Sigmoid colon (tissue), 7 donors: ENCODE data around the gene C1QTNF9B. TPM values are rescaled to one million over a fixed set of nuclear protein-coding genes. Genes with fewer than 3 reads are reported as not detected.

Experiments used
- DNase-seq: peaks from one replicate; pipeline ENCODE4 v3.0.0-alpha.2; 2019
- H3K27ac ChIP-seq, 4 donors: fragments of 200-600 bp; sonication (generic); one replicate each; pipeline ENCODE4 v1.5.1; 2016 to 2019; ENCODE audit warnings: mild to moderate bottlenecking in 1 of 4
- H3K27me3 ChIP-seq, 3 donors: fragments of 200-600 bp; sonication (generic); one replicate each; pipeline ENCODE4 v1.5.1; 2019; ENCODE audit warnings: mild to moderate bottlenecking in 1 of 3
- H3K36me3 ChIP-seq, 4 donors: fragments of 200-600 bp; sonication (generic); one replicate each; pipeline ENCODE4 v1.5.1; 2016 to 2019
- H3K4me1 ChIP-seq, 4 donors: fragments of 200-600 bp; sonication (generic); one replicate each; pipeline ENCODE4 v1.5.1; 2017 to 2019
- H3K4me3 ChIP-seq, 4 donors: fragments of 200-600 bp; sonication (generic); one replicate each; pipeline ENCODE4 v1.5.1; 2017 to 2019; ENCODE audit warnings: mild to moderate bottlenecking in 2 of 4, moderate library complexity in 1 of 4
- H3K9me3 ChIP-seq, 4 donors: fragments of 200-600 bp in 3 of 4; sonication (generic) in 3 of 4; one replicate each; pipeline versions ENCODE4 v1.5.1 to v1.6.1; 2013 to 2019
- EP300 ChIP-seq, 4 donors: sonication (generic); formaldehyde crosslinking; IDR thresholded peaks; one replicate each; pipeline ENCODE4 v1.6.1; 2017; ENCODE audit warnings: antibody characterized with exemption in 4 of 4
- POLR2A ChIP-seq, 2 donors: fragments of 450-650 bp; IDR thresholded peaks; one replicate each; pipeline ENCODE4 v1.6.1; 2016; ENCODE audit warnings: antibody characterized with exemption in 2 of 2, mild to moderate bottlenecking in 2 of 2, moderate library complexity in 2 of 2
- POLR2AphosphoS5 ChIP-seq, 4 donors: sonication (generic); formaldehyde crosslinking; IDR thresholded peaks; one replicate each; pipeline ENCODE4 v1.6.1; 2017; ENCODE audit warnings: antibody characterized with exemption in 4 of 4
- WGBS, 2 donors: extraction: QIAGEN DNeasy Blood & Tissue Kit; methylation state at CpG; one replicate each; pipeline ENCODE4 v1.1.7; 2013; 5-methylcytosine and 5-hydroxymethylcytosine counted together
- intact Hi-C: fragments of 100-400 bp; cut with DNase I; formaldehyde crosslinking; loops from one replicate; pipeline ENCODE4 v1.15.1; 2023
- polyA plus RNA-seq, 3 donors: library from polyadenylated mRNA; stranded (reverse); fragments of 200-250 nt; gene quantifications; one replicate each; pipeline ENCODE4 v1.2.3, GENCODE V29; 2013
- total RNA-seq, 4 donors: library from RNA; depleted of rRNA; stranded (reverse); fragments of >200 nt; gene quantifications; one replicate each; pipeline ENCODE4 v1.1.0, GENCODE V29; 2016
- TF ChIP-seq, protein P1 (sequence below), 4 experiments: fragments of 450-650 bp in 3 of 4; fragments of 200-600 bp in 1 of 4; IDR thresholded peaks; one replicate each; pipeline ENCODE4 v1.5.1; 2016 to 2019; ENCODE audit warnings: antibody characterized with exemption in 4 of 4, mild to moderate bottlenecking in 3 of 4, moderate library complexity in 2 of 4
- donor health status: healthy with polysubstance abuse.
- donor health status: Bipolar disorder and iron deficiency.
- donor health status: healthy.

Gene C1QTNF9B
- total and polyA plus RNA-seq, 7 donors = 0.13 TPM; not detected in 6

DNA sequence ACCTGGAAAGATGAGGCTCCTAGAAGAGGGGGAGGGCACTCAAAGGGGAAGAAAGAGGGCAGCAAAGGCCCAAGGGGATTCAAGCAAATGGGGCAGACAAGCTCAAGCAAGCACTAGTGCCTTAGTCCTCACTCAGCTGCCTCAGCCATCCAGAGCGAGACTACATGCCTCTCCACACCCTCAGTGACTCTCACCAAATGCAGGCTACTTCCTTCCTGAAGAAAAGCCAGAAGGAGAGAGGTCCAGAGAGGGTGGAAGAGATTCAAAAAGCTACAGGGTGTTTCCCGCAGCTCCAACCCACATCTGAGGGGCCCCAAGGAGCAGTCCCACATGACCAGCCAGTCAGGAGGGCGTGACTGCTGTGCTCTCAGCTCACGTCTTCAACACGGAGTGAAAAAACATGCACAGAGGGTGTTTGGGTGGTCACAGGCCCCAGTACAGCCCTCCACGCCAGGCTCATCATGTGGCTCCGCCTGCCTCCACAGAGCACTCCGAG, 48.6 kb downstream of the C1QTNF9B start:
- intact Hi-C loops = no loop called here

DNA sequence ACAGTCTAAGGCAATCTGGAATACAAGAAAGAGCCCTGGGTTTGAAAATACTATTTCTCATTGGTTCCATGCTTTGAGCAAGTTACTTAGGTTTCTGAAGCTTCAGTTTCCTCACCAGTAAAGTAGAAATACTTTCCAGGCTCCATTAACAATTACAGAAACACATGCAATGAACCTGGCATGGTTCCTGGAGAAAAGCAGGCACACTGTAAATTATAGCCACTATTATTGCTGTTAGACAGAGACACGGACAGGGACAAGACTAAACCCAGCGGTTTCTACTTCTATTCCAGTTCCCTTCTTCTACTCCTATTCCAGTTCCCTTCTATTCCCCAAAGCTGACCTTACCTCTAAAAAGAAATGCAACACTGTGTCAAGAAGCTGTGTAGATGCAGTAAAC, 49.3 kb downstream of the C1QTNF9B start:
- H3K9me3 ChIP-seq = no peaks in the 10 kb centered on the region
- 60 to 72% methylated on average over 2 of the region's 2 CpGs for WGBS, 2 donors
- DNase-seq = no peak
- H3K36me3 ChIP-seq = peaks cover 0 to 6% (median 2%) of the 10 kb centered on the region in 4 donors
- no peaks in the 10 kb centered on the region for H3K27me3 ChIP-seq
- H3K4me1 ChIP-seq = peaks cover 0 to 10% (median 9%) of the 10 kb centered on the region in 4 donors
- no peak overlapping the region for H3K27ac ChIP-seq
- no peak overlapping the region for H3K4me3 ChIP-seq
- intact Hi-C loops = no loop called here
- peak in 2 of 4 donors; percentile 23 to 31 for TF ChIP-seq POLR2AphosphoS5 (IDR thresholded peaks at IDR 0.05)
- TF ChIP-seq POLR2A (IDR thresholded peaks at IDR 0.05) = no peak

More for the DNA sequence above, 48.6 kb downstream of the C1QTNF9B start:
- WGBS, 2 donors = 67 to 86% methylated on average over 8 of the region's 8 CpGs
- Histone ChIP-seq H3K27me3 (no peaks in the 10 kb centered on the region), H3K4me1 (peaks cover 0 to 10% (median 9%) of the 10 kb centered on the region in 4 donors), H3K36me3 (peaks cover 0 to 6% (median 1%) of the 10 kb centered on the region in 4 donors), H3K27ac (no peak overlapping the region), H3K4me3 (no peak overlapping the region), H3K9me3 (no peaks in the 10 kb centered on the region)
- DNase-seq = no peak
- no peak for TF ChIP-seq EP300 (IDR thresholded peaks at IDR 0.05)
- no peak for TF ChIP-seq POLR2A (IDR thresholded peaks at IDR 0.05)
- TF ChIP-seq, protein P1, sequence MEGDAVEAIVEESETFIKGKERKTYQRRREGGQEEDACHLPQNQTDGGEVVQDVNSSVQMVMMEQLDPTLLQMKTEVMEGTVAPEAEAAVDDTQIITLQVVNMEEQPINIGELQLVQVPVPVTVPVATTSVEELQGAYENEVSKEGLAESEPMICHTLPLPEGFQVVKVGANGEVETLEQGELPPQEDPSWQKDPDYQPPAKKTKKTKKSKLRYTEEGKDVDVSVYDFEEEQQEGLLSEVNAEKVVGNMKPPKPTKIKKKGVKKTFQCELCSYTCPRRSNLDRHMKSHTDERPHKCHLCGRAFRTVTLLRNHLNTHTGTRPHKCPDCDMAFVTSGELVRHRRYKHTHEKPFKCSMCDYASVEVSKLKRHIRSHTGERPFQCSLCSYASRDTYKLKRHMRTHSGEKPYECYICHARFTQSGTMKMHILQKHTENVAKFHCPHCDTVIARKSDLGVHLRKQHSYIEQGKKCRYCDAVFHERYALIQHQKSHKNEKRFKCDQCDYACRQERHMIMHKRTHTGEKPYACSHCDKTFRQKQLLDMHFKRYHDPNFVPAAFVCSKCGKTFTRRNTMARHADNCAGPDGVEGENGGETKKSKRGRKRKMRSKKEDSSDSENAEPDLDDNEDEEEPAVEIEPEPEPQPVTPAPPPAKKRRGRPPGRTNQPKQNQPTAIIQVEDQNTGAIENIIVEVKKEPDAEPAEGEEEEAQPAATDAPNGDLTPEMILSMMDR (IDR thresholded peaks at IDR 0.05) = no peak
- TF ChIP-seq POLR2AphosphoS5 (IDR thresholded peaks at IDR 0.05) = no peak

DNA sequence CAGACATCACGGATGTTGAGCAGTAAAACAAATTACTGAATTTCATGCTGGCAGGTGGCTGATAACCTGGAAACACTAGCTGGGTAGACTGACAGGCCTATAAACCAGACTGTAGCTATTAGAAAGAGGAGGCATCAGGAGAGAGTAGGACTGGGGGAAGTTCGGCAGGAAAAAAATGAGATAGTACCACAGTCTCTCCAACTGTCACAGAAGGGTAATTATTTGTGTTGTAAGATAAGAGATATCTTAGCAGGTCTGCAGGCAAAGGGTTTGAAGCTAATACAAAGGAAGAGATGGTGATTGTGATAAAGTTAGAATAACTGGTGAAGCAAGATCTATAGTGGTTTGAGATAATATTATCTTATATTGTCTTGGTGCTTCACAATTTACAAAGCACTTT, 49.8 kb downstream of the C1QTNF9B start:
- peaks cover 0 to 6% (median 2%) of the 10 kb centered on the region in 4 donors for H3K36me3 ChIP-seq
- 67 to 87% methylated on average over 2 of the region's 2 CpGs for WGBS, 2 donors
- H3K4me3 ChIP-seq = no peak overlapping the region
- no peak overlapping the region for H3K27ac ChIP-seq
- intact Hi-C loops = no loop called here
- no peak for DNase-seq
- H3K4me1 ChIP-seq = peaks cover 0 to 10% (median 9%) of the 10 kb centered on the region in 4 donors
- H3K27me3 ChIP-seq = no peaks in the 10 kb centered on the region
- TF ChIP-seq, protein P1 (IDR thresholded peaks at IDR 0.05) = no peak
- no peak for TF ChIP-seq EP300 (IDR thresholded peaks at IDR 0.05)
- no peak for TF ChIP-seq POLR2AphosphoS5 (IDR thresholded peaks at IDR 0.05)
- no peak for TF ChIP-seq POLR2A (IDR thresholded peaks at IDR 0.05)
- no peaks in the 10 kb centered on the region for H3K9me3 ChIP-seq

DNA sequence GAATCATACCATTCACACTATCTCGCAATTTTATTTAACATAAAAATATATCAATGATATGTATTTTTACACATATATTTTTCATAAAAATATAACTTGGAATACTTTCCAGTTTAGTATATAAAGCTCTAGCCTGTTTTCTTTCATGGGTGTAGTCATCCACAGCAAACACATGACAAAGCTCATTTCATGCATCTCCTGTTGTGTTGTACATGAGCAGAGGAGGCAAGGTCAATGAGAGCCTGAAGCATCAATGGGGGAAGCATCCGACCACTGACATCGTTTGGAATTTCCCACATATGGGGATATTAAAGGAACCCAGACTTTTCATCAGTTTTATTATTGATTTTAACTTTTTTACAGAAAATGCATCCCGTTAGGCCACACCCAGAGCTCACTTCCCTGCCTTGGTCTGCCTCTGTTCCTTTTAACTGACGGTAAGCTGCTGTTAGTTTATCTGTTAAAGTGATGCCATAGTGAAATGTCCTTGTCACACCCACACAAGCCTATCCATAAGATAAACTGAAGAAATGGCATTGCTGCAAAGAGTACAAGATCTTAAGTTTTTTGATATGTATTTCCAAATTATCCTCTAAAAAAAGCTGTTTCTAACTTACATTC, 52.1 kb downstream of the C1QTNF9B start:
- Histone ChIP-seq H3K36me3 (peaks cover 0 to 15% (median 0%) of the 10 kb centered on the region in 4 donors), H3K27me3 (no peaks in the 10 kb centered on the region), H3K9me3 (no peaks in the 10 kb centered on the region), H3K4me1 (peaks cover 0 to 10% (median 9%) of the 10 kb centered on the region in 4 donors), H3K4me3 (no peak overlapping the region), H3K27ac (no peak overlapping the region)
- intact Hi-C loops = no loop called here
- WGBS, 2 donors = 81 to 92% methylated on average over 5 of the region's 5 CpGs
- no peak for TF ChIP-seq POLR2AphosphoS5 (IDR thresholded peaks at IDR 0.05)
- TF ChIP-seq EP300 (IDR thresholded peaks at IDR 0.05) = no peak
- TF ChIP-seq, protein P1 (IDR thresholded peaks at IDR 0.05) = no peak
- no peak for TF ChIP-seq POLR2A (IDR thresholded peaks at IDR 0.05)
- DNase-seq = no peak

DNA sequence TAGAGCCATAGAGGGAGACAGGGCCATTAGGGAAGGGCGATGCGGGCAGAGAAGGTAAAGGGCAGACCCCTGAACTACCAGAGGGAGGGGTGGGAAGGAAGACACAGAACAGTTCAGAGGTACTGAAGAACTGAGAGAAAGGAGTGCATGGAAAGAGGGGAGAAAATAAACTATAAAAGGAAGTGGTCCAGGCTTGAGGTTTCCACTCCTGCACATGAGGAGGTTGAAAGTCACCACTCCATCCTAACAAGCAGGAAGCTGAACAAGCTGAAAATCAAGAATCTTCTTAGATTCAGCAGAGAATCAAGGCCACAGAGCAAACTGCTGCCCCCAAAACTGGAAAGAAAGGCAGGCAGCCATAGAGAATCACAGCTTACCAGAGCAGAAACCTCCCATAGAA, 53.2 kb downstream of the C1QTNF9B start:
- intact Hi-C loops = no loop called here
- Histone ChIP-seq H3K36me3 (peaks cover 0 to 24% (median 0%) of the 10 kb centered on the region in 4 donors), H3K9me3 (no peaks in the 10 kb centered on the region), H3K4me3 (no peak overlapping the region), H3K27me3 (no peaks in the 10 kb centered on the region), H3K4me1 (peaks cover 0 to 10% (median 9%) of the 10 kb centered on the region in 4 donors), H3K27ac (no peak overlapping the region)
- DNase-seq = no peak
- TF ChIP-seq POLR2AphosphoS5 (IDR thresholded peaks at IDR 0.05) (no peak), POLR2A (IDR thresholded peaks at IDR 0.05) (no peak), EP300 (IDR thresholded peaks at IDR 0.05) (no peak)
- TF ChIP-seq, protein P1 (IDR thresholded peaks at IDR 0.05) = no peak
- 77 to 98% methylated on average over 2 of the region's 2 CpGs for WGBS, 2 donors
